Esophagus muscularis mucosa (tissue), 4 donors: ENCODE measurements around the gene CFAP141.

Experiments used
- CTCF ChIP-seq, 3 experiments: fragments of 200-600 bp in 2 of 3; fragments of 450-650 bp in 1 of 3; sonication (generic) in 2 of 3; IDR thresholded peaks; one replicate each; pipeline ENCODE4 v1.5.1; 2017 to 2019; ENCODE audit warnings: antibody characterized with exemption in 3 of 3, mild to moderate bottlenecking in 2 of 3, moderate library complexity in 1 of 3
- EP300 ChIP-seq: sonication (generic); formaldehyde crosslinking; IDR thresholded peaks from one replicate; pipeline ENCODE4 v1.6.1; 2017; ENCODE audit warnings: antibody characterized with exemption
- POLR2A ChIP-seq: fragments of 450-650 bp; IDR thresholded peaks from one replicate; pipeline ENCODE4 v1.6.1; 2017; ENCODE audit warnings: antibody characterized with exemption, moderate library complexity, mild to moderate bottlenecking, low read depth
- POLR2AphosphoS5 ChIP-seq, 2 donors: sonication (generic); formaldehyde crosslinking; IDR thresholded peaks; one replicate each; pipeline ENCODE4 v1.6.1; 2017; ENCODE audit warnings: antibody characterized with exemption in 2 of 2

GRCh38 chr1:154199563-154199879, 6.6 kb downstream of the CFAP141 start:
- TF ChIP-seq CTCF (IDR thresholded peaks at IDR 0.05) (no peak), POLR2A (no peak), EP300 (no peak), POLR2AphosphoS5 (IDR thresholded peaks at IDR 0.05) (no peak)
